Measurements from ENCODE around the gene MT1M. TPM values are rescaled to one million over a fixed set of nuclear protein-coding genes. Genes with fewer than 3 reads are reported as not detected.

Gene MT1M
- total RNA-seq = 4.7 and 24.6 TPM in 2 replicates

DNA sequence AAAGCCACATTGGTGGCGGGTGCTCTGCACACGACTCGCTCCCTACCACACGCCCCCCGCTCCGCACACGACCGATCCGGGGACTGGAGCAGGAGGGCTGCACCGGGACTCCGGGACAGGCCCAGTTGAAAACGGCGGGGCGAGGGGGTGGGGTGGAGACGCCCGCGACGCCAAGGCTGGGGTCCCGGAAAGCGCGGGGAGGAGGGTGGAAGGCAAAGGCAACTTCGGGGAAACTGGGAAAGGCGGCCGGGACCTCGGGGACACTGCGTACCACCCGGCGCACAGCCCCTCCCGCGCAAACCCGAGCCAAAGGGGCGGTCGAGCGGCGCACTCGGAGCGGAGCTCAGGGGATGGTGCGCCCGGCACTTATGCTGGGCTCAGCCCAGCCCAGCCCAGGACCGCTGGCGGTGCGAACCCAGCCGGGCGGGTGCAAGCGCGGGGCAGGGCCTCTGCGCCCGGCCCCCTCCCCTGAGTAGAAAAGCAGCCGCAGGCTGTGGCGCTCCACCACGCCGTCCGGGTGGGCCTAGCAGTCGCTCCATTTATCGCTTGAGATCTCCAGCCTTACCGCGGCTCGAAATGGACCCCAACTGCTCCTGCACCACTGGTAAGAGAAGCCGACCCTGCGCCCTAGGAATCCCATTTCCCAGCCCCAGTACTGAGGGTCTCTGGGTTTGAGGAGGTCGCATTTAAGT is at the start of gene MT1M:
Gene MT1M, plus strand, starts transcription at position 504 of the 692 bp plus-strand sequence. Its CDS starts 73 bp downstream, at position 577.

DNA sequence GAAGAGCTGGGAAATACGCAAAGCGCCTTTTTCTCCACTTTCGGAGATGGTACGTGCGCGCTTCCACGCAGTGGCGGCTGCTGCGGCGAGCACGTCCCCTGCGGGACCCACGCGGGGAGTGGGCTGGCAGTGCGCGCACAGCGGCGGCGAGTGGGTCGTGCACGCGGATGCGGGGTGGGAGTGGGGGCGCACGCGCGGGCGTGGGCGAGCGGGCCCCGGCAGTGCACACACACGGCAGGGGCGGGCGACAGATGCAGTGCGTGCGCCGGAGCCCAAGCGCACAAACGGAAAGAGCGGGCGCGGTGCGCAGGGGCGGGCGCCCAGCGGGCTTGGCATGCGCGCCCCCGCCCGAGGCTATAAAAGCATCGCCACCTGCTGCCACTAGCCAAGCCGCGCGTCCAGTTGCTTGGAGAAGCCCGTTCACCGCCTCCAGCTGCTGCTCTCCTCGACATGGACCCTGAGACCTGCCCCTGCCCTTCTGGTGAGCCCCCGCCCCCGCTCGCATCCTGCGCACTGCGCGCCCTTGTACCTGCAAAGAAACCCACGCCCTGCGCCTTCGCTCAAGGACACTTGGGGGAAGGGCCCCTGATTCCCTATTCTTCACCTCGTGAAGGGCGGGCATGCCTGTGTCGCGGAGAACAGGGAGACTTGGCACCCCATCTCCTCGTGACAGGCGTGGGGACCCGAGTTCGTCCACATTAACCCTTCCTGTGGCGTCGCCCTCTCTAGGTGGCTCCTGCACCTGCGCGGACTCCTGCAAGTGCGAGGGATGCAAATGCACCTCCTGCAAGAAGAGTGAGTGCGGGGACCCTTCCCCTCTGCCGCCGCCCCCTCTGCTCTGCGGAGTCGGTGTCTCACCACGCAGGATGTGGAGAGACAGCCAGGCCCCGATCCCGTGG is 43.1 kb upstream of the MT1M start, which contains the start of gene MT3:
Gene MT3, plus strand, starts transcription at position 388 of the 899 bp plus-strand sequence. Its CDS starts 63 bp downstream, at position 451.

DNA sequence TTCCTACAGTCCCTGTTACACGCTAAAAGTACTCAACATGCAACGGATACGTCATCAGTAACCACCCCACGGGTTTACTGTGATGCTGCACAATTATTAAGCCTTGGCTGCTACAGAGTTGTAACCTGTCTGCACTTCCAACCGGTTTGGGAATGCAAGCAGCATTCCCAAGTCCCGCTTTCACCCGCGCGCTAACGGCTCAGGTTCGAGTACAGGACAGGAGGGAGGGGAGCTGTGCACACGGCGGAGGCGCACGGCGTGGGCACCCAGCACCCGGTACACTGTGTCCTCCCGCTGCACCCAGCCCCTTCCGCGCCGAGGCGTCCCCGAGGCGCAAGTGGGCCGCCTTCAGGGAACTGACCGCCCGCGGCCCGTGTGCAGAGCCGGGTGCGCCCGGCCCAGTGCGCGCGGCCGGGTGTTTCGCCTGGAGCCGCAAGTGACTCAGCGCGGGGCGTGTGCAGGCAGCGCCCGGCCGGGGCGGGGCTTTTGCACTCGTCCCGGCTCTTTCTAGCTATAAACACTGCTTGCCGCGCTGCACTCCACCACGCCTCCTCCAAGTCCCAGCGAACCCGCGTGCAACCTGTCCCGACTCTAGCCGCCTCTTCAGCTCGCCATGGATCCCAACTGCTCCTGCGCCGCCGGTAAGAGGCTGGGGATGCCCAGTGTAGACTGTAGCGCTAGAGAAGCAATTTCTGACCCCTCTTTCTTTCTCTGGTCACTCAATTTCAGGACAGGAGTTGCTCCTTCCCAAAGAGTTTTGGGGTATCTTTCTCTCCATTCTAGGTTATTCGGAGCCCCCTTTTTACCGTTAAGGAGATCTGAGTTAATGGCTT is 24.2 kb upstream of the MT1M start, which contains the start of gene MT2A:
Gene MT2A, plus strand, starts transcription at position 542 of the 833 bp plus-strand sequence. Its CDS starts 72 bp downstream, at position 614.

DNA sequence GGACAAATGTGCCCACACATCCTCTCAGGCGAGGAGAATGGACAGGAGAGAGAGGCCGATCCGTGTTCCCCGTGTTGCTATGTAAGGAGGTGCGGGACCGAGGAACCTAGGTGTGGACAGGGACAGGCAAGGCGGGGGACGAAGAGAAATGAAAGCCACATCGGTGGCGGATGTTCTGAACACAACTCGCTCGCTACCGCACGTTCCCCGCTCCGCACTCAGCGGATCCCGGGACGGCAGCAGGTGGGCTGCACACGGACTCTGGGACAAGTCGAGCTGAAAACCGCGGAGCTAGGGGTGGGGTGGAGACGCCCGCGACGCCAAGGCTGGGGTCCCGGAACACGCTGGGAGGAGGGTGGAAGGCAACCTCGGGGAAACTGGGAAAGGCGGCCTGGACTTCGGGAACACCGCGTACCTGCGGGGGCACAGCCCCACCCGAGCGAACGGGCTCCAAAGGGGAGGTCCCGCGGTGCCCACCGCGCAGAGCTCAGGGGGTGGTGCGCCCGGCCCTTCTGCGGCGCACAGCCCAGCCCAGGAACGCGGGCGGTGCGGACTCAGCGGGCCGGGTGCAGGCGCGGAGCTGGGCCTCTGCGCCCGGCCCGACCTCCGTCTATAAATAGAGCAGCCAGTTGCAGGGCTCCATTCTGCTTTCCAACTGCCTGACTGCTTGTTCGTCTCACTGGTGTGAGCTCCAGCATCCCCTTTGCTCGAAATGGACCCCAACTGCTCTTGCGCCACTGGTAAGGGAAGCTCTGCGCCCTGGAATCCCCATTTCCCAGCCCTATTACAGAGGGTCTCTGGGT is 7.1 kb upstream of the MT1M start, which contains the start of gene MT1E:
Gene MT1E, plus strand, starts transcription at position 642 of the 803 bp plus-strand sequence. Its CDS starts 71 bp downstream, at position 713.

DNA sequence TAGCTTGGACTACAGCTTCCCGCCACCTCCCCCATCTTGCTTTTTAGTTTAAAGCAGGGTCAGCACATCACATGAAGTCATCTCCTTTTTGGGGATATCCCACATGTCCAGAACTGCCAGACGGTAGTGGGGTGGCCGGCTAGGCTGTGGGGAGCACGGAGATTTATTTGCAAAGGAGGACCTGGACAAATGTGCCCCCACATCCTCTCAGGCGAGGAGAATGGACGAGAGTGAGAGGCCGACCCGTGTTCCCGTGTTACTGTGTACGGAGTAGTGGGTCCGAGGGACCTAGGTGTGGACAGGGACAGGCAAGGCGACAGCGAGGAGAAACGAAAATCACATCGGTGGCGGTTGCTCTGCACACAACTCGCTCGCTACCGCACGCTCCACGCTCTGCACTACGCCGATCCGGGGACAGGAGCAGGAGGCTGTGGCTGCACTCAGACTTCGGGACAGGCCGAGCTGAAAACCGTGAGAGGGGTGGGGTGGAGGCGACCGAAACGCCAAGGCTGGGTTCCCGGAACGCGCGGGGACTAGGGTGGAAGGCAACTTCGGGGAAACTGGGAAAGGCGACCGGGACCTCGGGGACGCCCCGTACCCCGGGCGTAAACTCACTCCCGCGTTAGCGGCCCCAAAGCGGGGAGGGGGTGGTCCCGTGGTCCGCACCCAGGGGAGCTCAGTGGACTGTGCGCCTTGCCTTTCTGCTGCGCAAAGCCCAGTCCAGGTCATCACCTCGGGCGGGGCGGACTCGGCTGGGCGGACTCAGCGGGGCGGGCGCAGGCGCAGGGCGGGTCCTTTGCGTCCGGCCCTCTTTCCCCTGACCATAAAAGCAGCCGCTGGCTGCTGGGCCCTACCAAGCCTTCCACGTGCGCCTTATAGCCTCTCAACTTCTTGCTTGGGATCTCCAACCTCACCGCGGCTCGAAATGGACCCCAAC is 5.6 kb downstream of the MT1M start, which contains the start of gene MT1A:
Gene MT1A, plus strand, starts transcription at position 853 of the 937 bp plus-strand sequence. Its CDS starts 73 bp downstream, at position 926.

DNA sequence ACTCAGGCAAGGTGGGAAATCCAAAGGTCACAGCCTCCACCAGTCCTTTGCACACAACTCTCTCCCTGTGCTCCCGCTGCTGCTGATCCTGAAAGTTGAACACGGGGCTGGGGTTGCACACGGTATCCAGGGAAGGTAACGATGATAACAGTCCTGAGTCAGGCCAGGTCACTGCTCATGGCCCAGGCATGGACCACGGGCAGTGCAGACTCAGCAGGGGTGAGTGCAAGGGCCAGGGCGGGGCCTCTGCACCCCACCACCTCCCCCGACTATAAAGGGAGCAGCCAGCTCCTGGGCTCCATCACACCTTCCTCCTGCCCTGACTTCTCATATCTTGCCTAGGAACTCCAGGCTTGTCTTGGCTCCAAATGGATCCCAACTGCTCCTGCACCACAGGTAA is 19.1 kb downstream of the MT1M start, which contains the start of gene MT1B:
Gene MT1B, plus strand, starts transcription at position 301 of the 400 bp plus-strand sequence. Its CDS starts 68 bp downstream, at position 369.

DNA sequence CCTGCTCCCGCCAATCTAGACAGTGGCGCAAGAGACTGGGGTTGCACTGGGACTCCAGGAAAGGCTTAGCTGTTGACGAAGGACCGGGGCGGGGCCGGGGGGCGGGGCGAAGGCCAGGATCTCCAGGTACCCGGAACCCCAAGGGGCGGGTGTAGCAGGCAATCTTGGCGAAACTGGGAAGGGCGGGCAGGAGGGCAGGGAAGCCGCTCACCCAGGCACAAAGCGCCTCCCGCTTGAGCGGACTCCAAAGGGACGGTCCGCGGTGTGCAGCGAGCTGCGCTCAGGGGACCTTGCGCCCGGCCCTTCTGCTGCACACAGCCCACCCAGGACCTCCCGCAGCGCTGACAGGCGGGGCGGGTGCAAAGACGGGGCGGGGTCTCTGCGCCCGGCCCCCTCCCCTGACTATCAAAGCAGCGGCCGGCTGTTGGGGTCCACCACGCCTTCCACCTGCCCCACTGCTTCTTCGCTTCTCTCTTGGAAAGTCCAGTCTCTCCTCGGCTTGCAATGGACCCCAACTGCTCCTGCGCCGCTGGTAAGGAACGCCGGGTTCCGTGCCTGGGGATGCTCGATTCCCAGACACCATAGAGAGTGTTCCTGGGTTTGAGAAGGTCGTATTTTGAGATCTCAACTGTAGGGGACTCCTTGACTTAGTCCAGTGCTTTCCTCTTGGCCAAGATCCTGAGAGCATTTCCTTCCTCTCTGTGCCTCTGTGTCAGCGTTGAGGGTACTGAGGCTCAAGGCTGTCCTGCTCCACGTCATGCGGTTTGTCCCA is 25.3 kb downstream of the MT1M start, which contains the start of gene MT1F:
Gene MT1F, plus strand, starts transcription at position 405 of the 772 bp plus-strand sequence. Its CDS starts 100 bp downstream, at position 505.

DNA sequence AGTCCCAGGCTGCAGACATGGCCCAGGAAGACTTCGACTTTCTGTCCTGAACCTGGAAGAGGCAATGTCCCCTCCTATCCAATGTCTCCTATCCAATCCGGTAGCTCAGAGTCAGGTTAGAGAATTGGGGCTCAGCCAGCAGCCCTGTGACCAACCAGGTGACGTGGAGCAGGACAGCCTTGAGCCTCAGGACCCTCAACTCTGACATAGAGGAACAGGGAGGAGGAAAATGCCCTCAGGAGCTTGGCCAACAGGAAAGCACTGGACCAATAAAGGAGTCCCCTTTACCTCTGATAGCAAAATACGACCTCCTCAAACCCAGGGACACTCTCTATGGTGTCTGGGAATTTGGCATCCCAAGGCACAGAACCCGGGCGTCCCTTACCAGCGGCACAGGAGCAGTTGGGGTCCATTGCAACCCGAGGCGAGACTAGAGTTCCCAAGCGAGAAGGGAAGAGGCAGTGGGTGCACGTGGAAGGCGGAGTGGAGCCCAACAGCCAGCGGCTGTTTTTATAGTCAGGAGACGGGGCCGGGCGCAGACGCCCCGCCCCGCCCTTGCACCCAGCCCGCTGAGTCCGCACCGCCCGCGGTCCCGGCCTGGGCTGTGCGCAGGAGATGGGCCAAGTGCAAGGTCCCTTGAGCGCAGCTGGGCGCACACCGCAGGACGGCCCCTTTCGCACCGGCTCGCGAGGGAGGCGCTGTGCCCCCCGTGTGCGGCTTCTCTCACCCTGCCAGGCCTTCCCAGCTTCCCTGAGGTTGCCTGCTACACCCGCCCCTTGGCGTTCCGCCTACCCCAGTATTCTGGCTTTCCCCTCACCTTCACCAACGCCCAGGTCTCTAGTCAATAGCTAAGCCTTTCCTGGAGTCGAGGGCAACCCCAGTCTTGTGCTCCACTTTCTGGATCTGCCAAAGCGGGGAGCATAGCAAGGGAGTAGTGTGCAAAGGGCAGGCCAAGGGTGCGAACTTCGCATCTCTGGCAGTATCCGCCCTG is 35.4 kb downstream of the MT1M start, which contains the start of gene MT1G:
Gene MT1G, minus strand, starts transcription at position 485 of the 991 bp plus-strand sequence. Its CDS starts 72 bp downstream, at position 413.

DNA sequence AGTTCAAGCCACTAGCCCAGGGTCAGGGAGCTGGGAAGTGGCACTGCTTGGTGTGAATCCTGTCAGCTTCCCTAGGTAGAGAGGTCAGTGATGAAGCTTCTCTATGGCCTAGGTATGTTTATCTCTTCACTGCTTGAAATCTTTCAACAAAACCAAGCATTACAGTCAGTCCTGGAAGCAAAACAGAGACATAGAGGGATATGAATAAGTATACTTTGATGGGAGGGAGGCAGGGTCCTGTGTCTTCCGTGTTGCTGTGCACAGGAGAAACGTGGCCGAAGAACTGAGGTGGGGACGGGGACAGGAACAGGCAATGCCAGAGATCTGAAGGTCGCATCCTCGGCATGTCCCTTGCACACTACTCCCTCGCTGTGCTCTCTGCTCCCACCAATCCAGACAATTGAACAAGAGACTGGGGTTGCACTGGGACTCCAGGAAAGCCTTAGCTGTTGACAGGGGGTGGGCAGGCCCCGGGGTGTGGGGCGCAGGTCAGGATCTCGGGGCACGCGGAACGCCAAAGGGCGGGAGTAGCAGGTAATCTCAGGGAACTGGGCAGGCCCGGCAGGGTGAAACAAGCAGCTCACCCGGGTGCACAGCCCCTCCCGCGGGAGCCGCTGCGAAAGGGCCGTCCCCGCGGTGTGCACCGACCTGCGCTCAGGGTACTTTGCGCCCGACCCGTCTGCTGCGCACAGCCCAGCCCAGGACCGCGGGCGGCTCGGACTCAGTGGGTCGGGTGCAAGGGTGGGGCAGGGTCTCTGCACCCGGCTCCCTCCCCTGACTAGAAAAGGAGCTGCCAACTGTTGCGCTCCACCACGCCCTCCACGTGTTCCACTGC is 36.8 kb downstream of the MT1M start, which contains the start of gene MT1H:
Gene MT1H, plus strand, starts transcription at position 810 of the 835 bp plus-strand sequence. CDS start 71 bp downstream, outside the sequence.

DNA sequence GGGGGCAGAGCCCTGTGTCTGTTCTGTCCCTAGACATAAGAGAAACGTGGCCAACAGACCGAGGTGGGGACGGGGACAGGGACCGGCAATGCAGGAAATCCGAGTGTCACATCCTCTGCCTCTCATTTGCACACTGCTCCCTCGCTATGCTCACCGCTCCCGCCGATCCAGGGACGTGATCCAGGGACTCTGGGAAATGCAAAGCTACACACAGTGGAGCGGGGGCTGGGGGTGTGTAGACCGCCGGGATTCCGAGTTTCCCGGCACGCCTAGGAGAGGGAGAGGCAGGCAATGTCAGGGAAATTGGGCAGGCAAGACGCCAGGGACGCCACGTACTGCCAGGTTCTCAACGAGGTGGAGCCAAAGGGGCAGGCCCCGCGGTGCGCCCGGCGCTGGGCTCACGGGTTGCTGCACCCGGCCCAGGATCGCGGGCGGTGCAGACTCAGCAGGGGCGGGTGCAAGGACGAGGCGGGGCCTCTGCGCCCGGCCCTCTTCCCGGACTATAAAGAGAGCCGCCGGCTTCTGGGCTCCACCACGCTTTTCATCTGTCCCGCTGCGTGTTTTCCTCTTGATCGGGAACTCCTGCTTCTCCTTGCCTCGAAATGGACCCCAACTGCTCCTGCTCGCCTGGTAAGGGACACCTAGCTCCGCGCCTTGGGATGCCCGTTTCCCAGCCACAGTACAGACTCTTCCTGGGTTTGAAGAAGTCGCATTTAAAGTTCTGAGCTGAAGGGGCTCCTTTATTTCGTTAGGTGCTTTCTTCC is 49.7 kb downstream of the MT1M start, which contains the start of gene MT1X:
Gene MT1X, plus strand, starts transcription at position 532 of the 764 bp plus-strand sequence. Its CDS starts 71 bp downstream, at position 603.

Other genes starting within 250 kb of the MT1M start
- 164 and 200 TPM in 2 replicates for gene AMFR, start 207.1 kb upstream of the MT1M start, total RNA-seq
- gene NUDT21, start 181.3 kb upstream of the MT1M start, total RNA-seq = 55.1 and 80.3 TPM in 2 replicates
- gene OGFOD1, start 181.1 kb upstream of the MT1M start, total RNA-seq = 61.0 and 66.1 TPM in 2 replicates
- gene BBS2, start 112.6 kb upstream of the MT1M start, total RNA-seq = 34.6 and 58.4 TPM in 2 replicates
- gene MT4, start 67.6 kb upstream of the MT1M start, total RNA-seq = not detected in 2 replicates
- gene MT3, start 43.1 kb upstream of the MT1M start, total RNA-seq = not detected in 2 replicates
- 369 and 405 TPM in 2 replicates for gene MT2A, start 24.1 kb upstream of the MT1M start, total RNA-seq
- 226 and 355 TPM in 2 replicates for gene MT1E, start 6.9 kb upstream of the MT1M start, total RNA-seq
- gene MT1A, start 6.0 kb downstream of the MT1M start, total RNA-seq = 11.1 and 17.6 TPM in 2 replicates
- not detected in 2 replicates for gene MT1B, start 19.2 kb downstream of the MT1M start, total RNA-seq
- 0.37 TPM in 1 of 2 replicates, not detected in the other for gene MT1F, start 25.3 kb downstream of the MT1M start, total RNA-seq
- gene MT1G, start 35.4 kb downstream of the MT1M start, total RNA-seq = 0.59 and 3.3 TPM in 2 replicates
- not detected in 2 replicates for gene MT1H, start 37.2 kb downstream of the MT1M start, total RNA-seq
- 116 and 429 TPM in 2 replicates for gene MT1X, start 49.8 kb downstream of the MT1M start, total RNA-seq
- 65.4 and 91.1 TPM in 2 replicates for gene NUP93, start 97.5 kb downstream of the MT1M start, total RNA-seq
- gene SLC12A3, start 232.5 kb downstream of the MT1M start, total RNA-seq = not detected in 2 replicates